Esophagus muscularis mucosa (tissue), 4 donors: ENCODE measurements around the gene KRTAP9-8. TPM values are rescaled to one million over a fixed set of nuclear protein-coding genes. Genes with fewer than 3 reads are reported as not detected.

Experiments used
- DNase-seq: peaks from one replicate; pipeline ENCODE4 v3.0.0-alpha.2; 2017; ENCODE audit errors: extremely low spot score
- H3K27ac ChIP-seq, 4 donors: fragments of 200-600 bp; sonication (generic); replicated peaks in 1 of 4; 1 replicate in 3 of 4; 2 replicates in 1 of 4; pipeline ENCODE4 v1.5.1; 2016 to 2019; ENCODE audit warnings: mild to moderate bottlenecking in 1 of 4
- H3K27me3 ChIP-seq, 4 donors: fragments of 200-600 bp; sonication (generic); one replicate each; pipeline versions ENCODE4 v1.5.1 to v1.6.0; 2016 to 2019
- H3K36me3 ChIP-seq, 4 donors: fragments of 200-600 bp; sonication (generic); one replicate each; pipeline ENCODE4 v1.5.1; 2016 to 2019
- H3K4me1 ChIP-seq, 4 donors: fragments of 200-600 bp; sonication (generic); one replicate each; pipeline ENCODE4 v1.5.1; 2016 to 2019
- H3K4me3 ChIP-seq, 4 donors: fragments of 200-600 bp; sonication (generic); 1 replicate in 2 of 4; 2 replicates in 2 of 4; pipeline ENCODE4 v1.5.1; 2016 to 2019; ENCODE audit warnings: mild to moderate bottlenecking in 4 of 4, moderate library complexity in 1 of 4
- H3K9me3 ChIP-seq, 4 donors: fragments of 200-600 bp; sonication (generic); 1 replicate in 3 of 4; 2 replicates in 1 of 4; pipeline ENCODE4 v1.5.1; 2016 to 2019
- EP300 ChIP-seq: sonication (generic); formaldehyde crosslinking; IDR thresholded peaks from one replicate; pipeline ENCODE4 v1.6.1; 2017; ENCODE audit warnings: antibody characterized with exemption
- POLR2A ChIP-seq: fragments of 450-650 bp; IDR thresholded peaks from one replicate; pipeline ENCODE4 v1.6.1; 2017; ENCODE audit warnings: antibody characterized with exemption, moderate library complexity, mild to moderate bottlenecking, low read depth
- WGBS: methylation state at CpG from one replicate; pipeline ENCODE4 v1.1.5; 2018; 5-methylcytosine and 5-hydroxymethylcytosine counted together
- intact Hi-C: fragments of 100-400 bp; cut with DNase I; formaldehyde crosslinking; loops from one replicate; pipeline ENCODE4 v1.15.1; 2023
- small RNA-seq, 3 donors: library from RNA; depleted of rRNA; stranded (forward); fragments of <200 nt; gene quantifications; one replicate each; pipeline ENCODE3, GENCODE V24; 2016
- total RNA-seq, 4 donors: library from RNA; depleted of rRNA; stranded (reverse); fragments of >200 nt; gene quantifications; one replicate each; pipeline versions ENCODE4 v1.1.0 to v1.2.1, GENCODE V29; 2016
- TF ChIP-seq, protein P1 (sequence below), 3 experiments: fragments of 200-600 bp in 2 of 3; fragments of 450-650 bp in 1 of 3; sonication (generic) in 2 of 3; IDR thresholded peaks; one replicate each; pipeline ENCODE4 v1.5.1; 2017 to 2019; ENCODE audit warnings: antibody characterized with exemption in 3 of 3, mild to moderate bottlenecking in 2 of 3, moderate library complexity in 1 of 3

The KRTAP9-8 gene
- total RNA-seq, 4 donors from 2014 or later: not detected

DNA sequence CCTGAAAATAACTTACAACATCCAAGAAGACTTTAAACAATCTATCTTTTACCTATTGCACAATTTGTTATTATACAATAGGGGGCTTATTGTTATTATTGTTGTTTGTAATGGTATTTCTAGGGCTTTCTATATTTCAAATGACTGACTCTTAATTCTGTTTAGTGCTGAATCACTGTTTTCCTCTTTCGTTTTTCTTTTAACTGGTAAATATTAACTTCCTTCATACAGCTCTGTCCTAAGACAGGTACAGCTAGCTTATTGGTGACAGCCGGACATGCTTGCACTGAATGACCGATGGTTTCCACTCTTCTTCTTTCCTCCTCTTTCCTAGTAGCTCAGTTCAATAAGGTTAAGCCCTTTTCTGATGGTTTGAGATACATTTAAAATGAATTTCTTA is 49.3 kb downstream of the KRTAP9-8 start:
- Histone ChIP-seq H3K27me3 (peaks cover 0 to 12% (median 2%) of the 10 kb centered on the region in 4 donors), H3K9me3 (no peaks in the 10 kb centered on the region), H3K27ac (no peak overlapping the region), H3K36me3 (no peaks in the 10 kb centered on the region), H3K4me1 (peaks cover 0 to 11% (median 10%) of the 10 kb centered on the region in 4 donors), H3K4me3 (no peak overlapping the region)
- TF ChIP-seq EP300 (no peak), POLR2A (no peak)
- TF ChIP-seq, protein P1, sequence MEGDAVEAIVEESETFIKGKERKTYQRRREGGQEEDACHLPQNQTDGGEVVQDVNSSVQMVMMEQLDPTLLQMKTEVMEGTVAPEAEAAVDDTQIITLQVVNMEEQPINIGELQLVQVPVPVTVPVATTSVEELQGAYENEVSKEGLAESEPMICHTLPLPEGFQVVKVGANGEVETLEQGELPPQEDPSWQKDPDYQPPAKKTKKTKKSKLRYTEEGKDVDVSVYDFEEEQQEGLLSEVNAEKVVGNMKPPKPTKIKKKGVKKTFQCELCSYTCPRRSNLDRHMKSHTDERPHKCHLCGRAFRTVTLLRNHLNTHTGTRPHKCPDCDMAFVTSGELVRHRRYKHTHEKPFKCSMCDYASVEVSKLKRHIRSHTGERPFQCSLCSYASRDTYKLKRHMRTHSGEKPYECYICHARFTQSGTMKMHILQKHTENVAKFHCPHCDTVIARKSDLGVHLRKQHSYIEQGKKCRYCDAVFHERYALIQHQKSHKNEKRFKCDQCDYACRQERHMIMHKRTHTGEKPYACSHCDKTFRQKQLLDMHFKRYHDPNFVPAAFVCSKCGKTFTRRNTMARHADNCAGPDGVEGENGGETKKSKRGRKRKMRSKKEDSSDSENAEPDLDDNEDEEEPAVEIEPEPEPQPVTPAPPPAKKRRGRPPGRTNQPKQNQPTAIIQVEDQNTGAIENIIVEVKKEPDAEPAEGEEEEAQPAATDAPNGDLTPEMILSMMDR (IDR thresholded peaks at IDR 0.05): no peak
- WGBS: 86% methylated on average over 3 of the region's 3 CpGs
- no peak for DNase-seq
- intact Hi-C loops: no loop called here

Small RNAs within 50 kb of the gene (small RNA-seq; reads per million reads assigned to genes)
- gene KRTAP9-10P: 0 reads per million in 3 donors

Other genes starting within 250 kb of the KRTAP9-8 start
- not detected for gene KRTAP3-3, start 243.8 kb upstream of the KRTAP9-8 start, total RNA-seq
- gene KRTAP3-2, start 238.1 kb upstream of the KRTAP9-8 start, total RNA-seq: not detected
- gene KRTAP3-1, start 228.9 kb upstream of the KRTAP9-8 start, total RNA-seq: not detected
- gene KRTAP1-5, start 210.8 kb upstream of the KRTAP9-8 start, total RNA-seq: not detected
- gene KRTAP1-4, start 207.8 kb upstream of the KRTAP9-8 start, total RNA-seq: not detected
- not detected for gene KRTAP1-3, start 203.1 kb upstream of the KRTAP9-8 start, total RNA-seq
- not detected for gene KRTAP1-1, start 196.5 kb upstream of the KRTAP9-8 start, total RNA-seq
- gene KRTAP2-1, start 190.7 kb upstream of the KRTAP9-8 start, total RNA-seq: not detected
- not detected for gene KRTAP2-2, start 182.8 kb upstream of the KRTAP9-8 start, total RNA-seq
- gene KRTAP2-3, start 177.9 kb upstream of the KRTAP9-8 start, total RNA-seq: not detected
- gene KRTAP2-4, start 172.1 kb upstream of the KRTAP9-8 start, total RNA-seq: not detected
- gene KRTAP4-7, start 153.8 kb upstream of the KRTAP9-8 start, total RNA-seq: not detected
- not detected for gene KRTAP4-8, start 139.9 kb upstream of the KRTAP9-8 start, total RNA-seq
- gene KRTAP4-16, start 135.8 kb upstream of the KRTAP9-8 start, total RNA-seq: not detected
- gene KRTAP4-9, start 132.6 kb upstream of the KRTAP9-8 start, total RNA-seq: not detected
- not detected for gene KRTAP4-11, start 119.6 kb upstream of the KRTAP9-8 start, total RNA-seq
- not detected for gene KRTAP4-12, start 113.8 kb upstream of the KRTAP9-8 start, total RNA-seq
- not detected for gene KRTAP4-6, start 97.5 kb upstream of the KRTAP9-8 start, total RNA-seq
- not detected for gene KRTAP4-5, start 88.2 kb upstream of the KRTAP9-8 start, total RNA-seq
- not detected for gene KRTAP4-4, start 77.3 kb upstream of the KRTAP9-8 start, total RNA-seq
- gene KRTAP4-3, start 69.8 kb upstream of the KRTAP9-8 start, total RNA-seq: not detected
- not detected for gene KRTAP4-2, start 59.8 kb upstream of the KRTAP9-8 start, total RNA-seq
- gene KRTAP4-1, start 53.1 kb upstream of the KRTAP9-8 start, total RNA-seq: not detected
- gene KRTAP9-1, start 48.1 kb upstream of the KRTAP9-8 start, total RNA-seq: not detected
- not detected for gene KRTAP9-2, start 11.4 kb upstream of the KRTAP9-8 start, total RNA-seq
- not detected for gene KRTAP9-3, start 5.5 kb upstream of the KRTAP9-8 start, total RNA-seq
- not detected for gene KRTAP9-4, start 11.7 kb downstream of the KRTAP9-8 start, total RNA-seq
- gene KRTAP9-9, start 17.4 kb downstream of the KRTAP9-8 start, total RNA-seq: not detected
- not detected for gene KRTAP9-6, start 27.4 kb downstream of the KRTAP9-8 start, total RNA-seq
- gene KRTAP9-7, start 37.7 kb downstream of the KRTAP9-8 start, total RNA-seq: not detected
- not detected for gene KRTAP29-1, start 64.9 kb downstream of the KRTAP9-8 start, total RNA-seq
- not detected for gene KRTAP16-1, start 71.3 kb downstream of the KRTAP9-8 start, total RNA-seq
- not detected for gene KRTAP17-1, start 77.7 kb downstream of the KRTAP9-8 start, total RNA-seq
- gene KRT33A, start 112.8 kb downstream of the KRTAP9-8 start, total RNA-seq: not detected
- gene KRT33B, start 131.8 kb downstream of the KRTAP9-8 start, total RNA-seq: not detected
- gene KRT34, start 144.3 kb downstream of the KRTAP9-8 start, total RNA-seq: not detected
- gene KRT31, start 159.6 kb downstream of the KRTAP9-8 start, total RNA-seq: not detected
- not detected for gene KRT37, start 186.6 kb downstream of the KRTAP9-8 start, total RNA-seq
- not detected for gene KRT38, start 203.0 kb downstream of the KRTAP9-8 start, total RNA-seq
- gene KRT32, start 229.4 kb downstream of the KRTAP9-8 start, total RNA-seq: not detected
- not detected for gene KRT35, start 243.2 kb downstream of the KRTAP9-8 start, total RNA-seq